IMR-90 (cell line): ENCODE measurements around the gene APOC1. TPM values are rescaled to one million over a fixed set of nuclear protein-coding genes. Genes with fewer than 3 reads are reported as not detected.
A peak's percentile ranks its signal among the peaks of the same experiment; 100 is the strongest.
"Not testable (repeated sequence)": the region's sequence is repeated elsewhere in the genome, so short reads cannot be mapped to it uniquely, and the experiment has no call there.

Experiments
- ATAC-seq: fragments of 200-7000 bp; cut with Tn5 transposase; 2 replicates; pipeline ENCODE4 v1.9.1; 2020; ENCODE audit warnings: low read depth, mild to moderate bottlenecking, moderate library complexity
- BruUV-seq: library from RNA; stranded (reverse); fragments of 400-500 nt; replicated peaks from 2 replicates; lab custom pipeline; 2021; lab: Mats Ljungman, UMichigan
- CTCF ChIA-PET: fragments of 300-600 bp; formaldehyde crosslinking; extraction: SDS; loops from one replicate; lab custom pipeline; 2021; ENCODE audit warnings: antibody characterized with exemption; lab: Yijun Ruan, JAX
- POLR2A ChIA-PET: fragments of 300-600 bp; sonication (Branson Sonifier 250); formaldehyde crosslinking; loops from one replicate; lab custom pipeline; 2022; ENCODE audit warnings: antibody characterized with exemption; ENCODE audit not compliant: unreplicated experiment; lab: Charles Lee
- DNase-seq: peaks from one replicate; pipeline ENCODE4 v3.0.0; 2013
- H2AFZ ChIP-seq: replicated peaks from 2 replicates; pipeline ENCODE3; 2013; ENCODE audit warnings: low read length, mild to moderate bottlenecking; ENCODE audit not compliant: poor library complexity
- H2AK5ac ChIP-seq: 2 replicates; pipeline ENCODE4 v1.6.1; 2013; ENCODE audit warnings: low read depth, low read length, inconsistent platforms
- H2AK9ac ChIP-seq: replicated peaks from 2 replicates; pipeline ENCODE3; 2013; ENCODE audit warnings: mild to moderate bottlenecking, low read depth, low read length, moderate library complexity; ENCODE audit not compliant: poor library complexity
- H2BK120ac ChIP-seq: 2 replicates; pipeline ENCODE4 v1.6.1; 2013; ENCODE audit warnings: low read depth, low read length, inconsistent platforms
- H2BK15ac ChIP-seq: 3 replicates; pipeline ENCODE4 v1.6.1; 2013; ENCODE audit warnings: low read depth, low read length, inconsistent platforms
- H2BK20ac ChIP-seq: 2 replicates; pipeline ENCODE4 v1.6.1; 2013; ENCODE audit warnings: low read depth, mild to moderate bottlenecking, inconsistent platforms, low read length, moderate library complexity
- H2BK5ac ChIP-seq: 2 replicates; pipeline ENCODE4 v1.6.1; 2013; ENCODE audit warnings: mild to moderate bottlenecking, low read depth, low read length, inconsistent platforms; ENCODE audit not compliant: poor library complexity, severe bottlenecking
- H3K14ac ChIP-seq: replicated peaks from 2 replicates; pipeline ENCODE4 v1.6.1; 2013; ENCODE audit warnings: low read depth, low read length, inconsistent platforms
- H3K18ac ChIP-seq: 2 replicates; pipeline ENCODE4 v1.6.1; 2013; ENCODE audit warnings: low read depth, low read length, control low read depth
- H3K23ac ChIP-seq: 2 replicates; pipeline ENCODE4 v1.6.1; 2013; ENCODE audit warnings: low read depth, low read length, inconsistent platforms
- H3K27ac ChIP-seq: 2 replicates; pipeline ENCODE4 v1.5.1; 2013; ENCODE audit warnings: mild to moderate bottlenecking, control low read depth, low read length; ENCODE audit not compliant: insufficient read depth
- H3K27me3 ChIP-seq: 2 replicates; pipeline ENCODE4 v1.6.1; 2013; ENCODE audit warnings: low read length; ENCODE audit not compliant: control insufficient read depth, insufficient read depth
- H3K36me3 ChIP-seq: 2 replicates; pipeline ENCODE4 v1.6.1; 2013; ENCODE audit warnings: low read length, mixed read lengths; ENCODE audit not compliant: control insufficient read depth, insufficient read depth
- H3K4ac ChIP-seq: 2 replicates; pipeline ENCODE4 v1.6.1; 2013; ENCODE audit warnings: low read depth, low read length, inconsistent platforms
- H3K4me1 ChIP-seq: 2 replicates; pipeline ENCODE4 v1.6.1; 2013; ENCODE audit warnings: low read length, mixed read lengths; ENCODE audit not compliant: control insufficient read depth, insufficient read depth
- H3K4me2 ChIP-seq: 2 replicates; pipeline ENCODE4 v1.6.1; 2013; ENCODE audit warnings: low read depth, mild to moderate bottlenecking, control low read depth, low read length, moderate library complexity
- H3K4me3 ChIP-seq: 2 replicates; pipeline ENCODE4 v1.5.1; 2013; ENCODE audit warnings: low read depth, mild to moderate bottlenecking, control low read depth, low read length, moderate library complexity; ENCODE audit not compliant: insufficient read depth
- H3K56ac ChIP-seq: 2 replicates; pipeline ENCODE4 v1.6.1; 2013; ENCODE audit warnings: low read length, inconsistent platforms; ENCODE audit not compliant: insufficient read depth; ENCODE audit errors: extremely low read depth
- H3K79me1 ChIP-seq, 2 experiments: 2 replicates each; pipeline ENCODE4 v1.6.1; 2013; ENCODE audit warnings: low read length in 2 of 2, inconsistent platforms in 1 of 2, low read depth in 1 of 2
- H3K9ac ChIP-seq: 2 replicates; pipeline ENCODE4 v1.6.1; 2013; ENCODE audit warnings: low read depth, low read length, control low read depth
- H3K9me1 ChIP-seq: 2 replicates; pipeline ENCODE4 v1.6.1; 2013; ENCODE audit warnings: low read length, inconsistent platforms; ENCODE audit not compliant: insufficient read depth
- H3K9me3 ChIP-seq: 2 replicates; pipeline ENCODE4 v1.6.1; 2013; ENCODE audit warnings: low read length; ENCODE audit not compliant: control insufficient read depth, insufficient read depth
- H4K20me1 ChIP-seq: 2 replicates; pipeline ENCODE4 v1.6.1; 2013; ENCODE audit warnings: low read length, inconsistent platforms; ENCODE audit not compliant: insufficient read depth
- H4K5ac ChIP-seq: 2 replicates; pipeline ENCODE4 v1.6.1; 2013; ENCODE audit warnings: mild to moderate bottlenecking, low read depth, low read length, control low read depth
- H4K8ac ChIP-seq, 2 experiments: 2 replicates each; pipeline ENCODE4 v1.6.1; 2013; ENCODE audit warnings: low read depth in 2 of 2, low read length in 2 of 2, control low read depth in 1 of 2, inconsistent platforms in 1 of 2
- H4K91ac ChIP-seq: 2 replicates; pipeline ENCODE4 v1.6.1; 2013; ENCODE audit warnings: low read depth, low read length, inconsistent platforms; ENCODE audit not compliant: insufficient read depth
- CEBPB ChIP-seq: IDR thresholded peaks from 2 replicates; pipeline ENCODE4 v1.6.1; 2012; ENCODE audit warnings: low read depth, low read length, improper control_type of control experiment
- CHD1 ChIP-seq: IDR thresholded peaks from 2 replicates; pipeline ENCODE4 v1.6.1; 2012; ENCODE audit warnings: low read depth, low read length, improper control_type of control experiment
- MAZ ChIP-seq: IDR thresholded peaks from 2 replicates; pipeline ENCODE4 v1.6.1; 2012; ENCODE audit warnings: low read depth, mild to moderate bottlenecking, low read length, improper control_type of control experiment, moderate library complexity, borderline replicate concordance
- NFE2L2 ChIP-seq: fragments of 150-350 bp; IDR thresholded peaks from 2 replicates; pipeline ENCODE4 v1.6.1; 2016; ENCODE audit warnings: low read depth, mild to moderate bottlenecking, low read length
- RFX5 ChIP-seq: IDR thresholded peaks from 2 replicates; pipeline ENCODE4 v1.8.0; 2012; ENCODE audit warnings: low read depth, mild to moderate bottlenecking, low read length, moderate library complexity
- SMC3 ChIP-seq: fragments of 150-350 bp; IDR thresholded peaks from 2 replicates; pipeline ENCODE4 v1.6.1; 2016; ENCODE audit warnings: low read depth, mild to moderate bottlenecking, antibody characterized with exemption, low read length, moderate library complexity
- WGBS, 2 experiments: methylation state at CpG; one replicate each; pipeline versions ENCODE4 v1.1.5 to v1.1.7; 2013; ENCODE audit warnings: missing lambda C conversion rate in 2 of 2; ENCODE audit not compliant: insufficient read length in 1 of 2; ENCODE audit errors: extremely low coverage in 2 of 2; 5-methylcytosine and 5-hydroxymethylcytosine counted together
- dilution Hi-C: fragments of 300-500 bp; cut with HindIII; formaldehyde crosslinking; loops from one replicate; pipeline ENCODE4 v1.14.3; 2018; ENCODE audit warnings: low sequenced_read_pairs; ENCODE audit not compliant: unreplicated experiment
- in situ Hi-C: fragments of 300-500 bp; cut with MboI; formaldehyde crosslinking; loops from 3 replicates; pipeline ENCODE4 v1.14.3; 2019; ENCODE audit warnings: low sequenced_read_pairs, inconsistent platforms, mixed read lengths
- intact Hi-C: fragments of 100-400 bp; cut with micrococcal nuclease; formaldehyde crosslinking; loops from 2 replicates; pipeline ENCODE4 v1.10.0; 2022
- polyA plus RNA-seq, 3 experiments: library from polyadenylated mRNA; depleted of rRNA; stranded (reverse); fragments of >200 nt; gene quantifications; 2 replicates each; pipeline ENCODE4 v1.2.3, GENCODE V29; 2012; ENCODE audit warnings: low replicate concordance in 1 of 3
- total RNA-seq: library from RNA; depleted of rRNA; stranded (reverse); fragments of >200 nt; gene quantifications from 2 replicates; pipeline ENCODE4 v1.2.3, GENCODE V29; 2012
- TF ChIP-seq, protein P1 (sequence below): fragments of 150-350 bp; IDR thresholded peaks from 2 replicates; pipeline ENCODE4 v1.6.1; 2017; ENCODE audit warnings: mild to moderate bottlenecking, antibody characterized with exemption, low read length, low read depth

APOC1 gene
- total and polyA plus RNA-seq, 2 of the 4 experiments (the other 2 are of a cell fraction): 1.1 TPM; not detected in 1

DNA sequence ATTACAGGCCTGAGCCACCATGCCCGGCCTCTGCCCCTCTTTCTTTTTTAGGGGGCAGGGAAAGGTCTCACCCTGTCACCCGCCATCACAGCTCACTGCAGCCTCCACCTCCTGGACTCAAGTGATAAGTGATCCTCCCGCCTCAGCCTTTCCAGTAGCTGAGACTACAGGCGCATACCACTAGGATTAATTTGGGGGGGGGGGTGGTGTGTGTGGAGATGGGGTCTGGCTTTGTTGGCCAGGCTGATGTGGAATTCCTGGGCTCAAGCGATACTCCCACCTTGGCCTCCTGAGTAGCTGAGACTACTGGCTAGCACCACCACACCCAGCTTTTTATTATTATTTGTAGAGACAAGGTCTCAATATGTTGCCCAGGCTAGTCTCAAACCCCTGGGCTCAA, 4.6 kb upstream of the APOC1 start:
- H4K20me1 ChIP-seq: no peaks in the 10 kb centered on the region
- peaks cover 4% of the 10 kb centered on the region; the same call in 1 of the 2 replicates for H3K9me1 ChIP-seq
- dilution Hi-C loops (no loop called here), in situ Hi-C loops (loop anchor here (5.0 kb wide), 1 partner anchor 43 kb away; no protein-coding TSS in a partner anchor), intact Hi-C loops (no loop called here)
- no peak overlapping the region for H2BK5ac ChIP-seq
- H2AFZ ChIP-seq: no peak overlapping the region
- no peak overlapping the region for H3K56ac ChIP-seq
- H2AK9ac ChIP-seq: peak overlapping the region; percentile 72
- H2BK120ac ChIP-seq: no peak overlapping the region
- peaks cover 8% of the 10 kb centered on the region for H3K27me3 ChIP-seq
- BruUV-seq: no TSS peak
- no peak overlapping the region for H4K91ac ChIP-seq
- DNase-seq (no peak), ATAC-seq (no peak)
- no peak overlapping the region for H2BK15ac ChIP-seq
- no peak overlapping the region for H3K4me2 ChIP-seq
- no peak overlapping the region for H3K4ac ChIP-seq
- H3K23ac ChIP-seq: no peak overlapping the region
- no peak overlapping the region for H3K18ac ChIP-seq
- peaks cover 15% of the 10 kb centered on the region for H3K4me1 ChIP-seq
- no peaks in the 10 kb centered on the region for H3K79me1 ChIP-seq
- TF ChIP-seq RFX5: no peak
- TF ChIP-seq MAZ: no peak
- TF ChIP-seq SMC3: no peak
- TF ChIP-seq CEBPB: no peak
- TF ChIP-seq, protein P1, sequence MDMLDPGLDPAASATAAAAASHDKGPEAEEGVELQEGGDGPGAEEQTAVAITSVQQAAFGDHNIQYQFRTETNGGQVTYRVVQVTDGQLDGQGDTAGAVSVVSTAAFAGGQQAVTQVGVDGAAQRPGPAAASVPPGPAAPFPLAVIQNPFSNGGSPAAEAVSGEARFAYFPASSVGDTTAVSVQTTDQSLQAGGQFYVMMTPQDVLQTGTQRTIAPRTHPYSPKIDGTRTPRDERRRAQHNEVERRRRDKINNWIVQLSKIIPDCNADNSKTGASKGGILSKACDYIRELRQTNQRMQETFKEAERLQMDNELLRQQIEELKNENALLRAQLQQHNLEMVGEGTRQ: no peak
- TF ChIP-seq NFE2L2: no peak
- no peak for TF ChIP-seq CHD1
- H2AK5ac ChIP-seq: no peak overlapping the region
- H3K36me3 ChIP-seq: no peaks in the 10 kb centered on the region
- H3K27ac ChIP-seq: no peak overlapping the region
- H4K5ac ChIP-seq: no peak overlapping the region
- no peaks in the 10 kb centered on the region for H3K9me3 ChIP-seq
- H3K9ac ChIP-seq: no peak overlapping the region
- no CpG with 5 or more reads among the region's 5 CpGs for WGBS, 2 experiments
- H2BK20ac ChIP-seq: no peak overlapping the region
- CTCF ChIA-PET: interaction anchor here (0.6 to 0.8 kb wide), 2 partner anchors 87 to 1065 kb away, joined by 3 read pairs; no protein-coding TSS in a partner anchor
- no peak overlapping the region for H4K8ac ChIP-seq
- POLR2A ChIA-PET: no interaction called here
- H3K4me3 ChIP-seq: no peak overlapping the region
- no peak overlapping the region for H3K14ac ChIP-seq

DNA sequence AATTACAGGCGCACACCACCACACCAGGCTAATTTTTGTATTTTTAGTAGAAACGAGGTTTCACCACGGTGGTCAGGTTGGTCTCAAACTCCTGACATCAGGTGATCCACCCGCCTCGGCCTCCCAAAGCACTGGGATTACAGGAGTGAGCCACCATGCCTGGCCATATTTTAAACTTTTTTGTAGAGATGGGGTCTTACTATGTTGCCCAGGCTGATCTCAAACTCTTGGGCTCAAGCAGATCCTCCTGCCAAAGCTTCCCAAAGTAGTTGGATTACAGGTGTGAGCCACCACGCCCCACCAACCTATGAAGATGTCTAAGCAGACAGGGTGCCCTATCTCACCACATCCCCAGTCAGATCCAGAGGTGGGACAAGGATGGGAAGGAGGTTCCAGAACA, 2.5 kb upstream of the APOC1 start:
- H2AK9ac ChIP-seq, H3K36me3 ChIP-seq, H2BK15ac ChIP-seq, H3K9me1 ChIP-seq, intact Hi-C loops, H3K27me3 ChIP-seq, H3K4ac ChIP-seq, ATAC-seq, H4K5ac ChIP-seq, H4K8ac ChIP-seq, H3K27ac ChIP-seq, POLR2A ChIA-PET, H3K9ac ChIP-seq, H3K9me3 ChIP-seq, H3K14ac ChIP-seq, dilution Hi-C loops, H3K23ac ChIP-seq, H2BK20ac ChIP-seq, H3K79me1 ChIP-seq, H3K18ac ChIP-seq, H4K20me1 ChIP-seq, H2AFZ ChIP-seq, H2BK120ac ChIP-seq, H3K4me2 ChIP-seq, DNase-seq, BruUV-seq, H3K56ac ChIP-seq, H2BK5ac ChIP-seq, H4K91ac ChIP-seq, H3K4me3 ChIP-seq: not testable (repeated sequence)
- Histone ChIP-seq H3K4me1 (peaks cover 12% of the 10 kb centered on the region), H2AK5ac (peak overlapping the region; percentile 37; the same call in 1 of the 2 replicates)
- in situ Hi-C loops: loop anchor here (5.0 kb wide), 1 partner anchor 40 kb away; no protein-coding TSS in a partner anchor
- no CpG with 5 or more reads among the region's 6 CpGs for WGBS, 2 experiments
- CTCF ChIA-PET: interaction anchor here (0.8 to 1.2 kb wide), 2 partner anchors 13 to 40 kb away, joined by 4 to 5 read pairs; no protein-coding TSS in a partner anchor
